Measurements from ENCODE around the gene TPSD1. TPM values are rescaled to one million over a fixed set of nuclear protein-coding genes. Genes with fewer than 3 reads are reported as not detected.
A peak's percentile ranks its signal among the peaks of the same experiment; 100 is the strongest.

Gene TPSD1
- total RNA-seq, 1 experiment from 2014 or later = not detected

GRCh38 chr16:1216681-1217400 lies 39.0 kb upstream of the TPSD1 start:
- H4K91ac ChIP-seq (ENCODE audit: insufficient read length, low read depth, low read length) = no peak overlapping the region
- no peaks in the 10 kb centered on the region for H3K23me2 ChIP-seq (ENCODE audit: insufficient read length, low read depth, low read length, poor library complexity, severe bottlenecking)
- Mint-ChIP-seq H3K4me1 (no peaks in the 10 kb centered on the region), H3K27me3 (ENCODE audit: low read depth) (no peaks in the 10 kb centered on the region), H3K4me3 (no peak overlapping the region), H3K9me3 (peaks cover 0 to 3% of the 10 kb centered on the region in 2 experiments; a peak in 1 of 5 replicates), H3K36me3 (ENCODE audit: insufficient read depth in 1 of 3, low read depth in 3 of 3) (peaks cover 6 to 32% (median 29%) of the 10 kb centered on the region in 3 experiments; a peak in 6 of 7 replicates), H3K27ac (peak overlapping the region in 1 of 3 experiments; percentile 70; a peak in 1 of 7 replicates)
- H3K23ac ChIP-seq (ENCODE audit: insufficient read length, low read depth, low read length) = no peak overlapping the region
- H4K8ac ChIP-seq (replicated peaks; ENCODE audit: insufficient read length, low read depth, low read length) = no peak overlapping the region
- no peak overlapping the region for H3K4me2 ChIP-seq (ENCODE audit: insufficient read depth, insufficient read length, low read length)
- DNase-seq = no peak
- H2BK12ac ChIP-seq (ENCODE audit: insufficient read length, low read depth, low read length) = no peak overlapping the region
- H3K4me1 ChIP-seq (ENCODE audit: insufficient read depth, low read length) = no peaks in the 10 kb centered on the region
- no peak overlapping the region for H3T11ph ChIP-seq (ENCODE audit: low read length)
- H3K56ac ChIP-seq (ENCODE audit: insufficient read length, low read depth, low read length) = no peak overlapping the region
- H3K18ac ChIP-seq (ENCODE audit: insufficient read length, low read depth, low read length) = no peak overlapping the region
- H2BK5ac ChIP-seq (ENCODE audit: insufficient read length, low read length) = no peak overlapping the region
- no peak overlapping the region for H2AK5ac ChIP-seq (ENCODE audit: insufficient read length, low read length)
- no peak overlapping the region for H3K9ac ChIP-seq (ENCODE audit: extremely low read depth, insufficient read length, low read length)
- no peak overlapping the region for H2BK20ac ChIP-seq (ENCODE audit: low read depth, low read length, poor library complexity, severe bottlenecking)
- no peaks in the 10 kb centered on the region for H3K79me2 ChIP-seq (ENCODE audit: insufficient read depth, low read length)
- H3K9me3 ChIP-seq (ENCODE audit: control insufficient read depth, low read depth, low read length) = no peaks in the 10 kb centered on the region
- H2BK15ac ChIP-seq (ENCODE audit: low read depth, low read length) = no peak overlapping the region
- H3K79me1 ChIP-seq (ENCODE audit: insufficient read depth, low read depth, low read length, poor library complexity, severe bottlenecking) = no peaks in the 10 kb centered on the region
- no peak overlapping the region for H4K5ac ChIP-seq (ENCODE audit: insufficient read length, low read depth, low read length)
- no peak overlapping the region for H3K4ac ChIP-seq (ENCODE audit: low read depth, low read length)
- H4K20me1 ChIP-seq (ENCODE audit: control insufficient read depth, insufficient read depth, insufficient read length) = peaks cover 3% of the 10 kb centered on the region
- H3K14ac ChIP-seq (ENCODE audit: insufficient read depth, low read length) = no peak overlapping the region; the same call in 1 of the 2 replicates
- no peak overlapping the region for H2BK120ac ChIP-seq (ENCODE audit: low read depth, low read length, poor library complexity, severe bottlenecking)
- WGBS (ENCODE audit: extremely low coverage, insufficient read length, low lambda C conversion rate) = no CpG with 5 or more reads among the region's 32 CpGs
- TF ChIP-seq CTCF (conservative IDR thresholded peaks at IDR 0.05) = no peak
- H2AFZ ChIP-seq (ENCODE audit: low read length) = no peak overlapping the region
- no peaks in the 10 kb centered on the region for H3K27me3 ChIP-seq (ENCODE audit: insufficient read depth, low read length)
- no peak overlapping the region for H3K27ac ChIP-seq (ENCODE audit: insufficient read length, low read depth, low read length)
